HG03439 (cell line): ENCODE measurements around the gene FAN1.
A peak's percentile ranks its signal among the peaks of the same experiment; 100 is the strongest.
"Not testable (repeated sequence)": the region's sequence is repeated elsewhere in the genome, so short reads cannot be mapped to it uniquely, and the experiment has no call there.

Source experiments
- ATAC-seq: cut with Tn5 transposase; IDR thresholded peaks from one replicate; pipeline ENCODE4 v1.9.1; 2021; ENCODE audit warnings: mild to moderate bottlenecking, moderate library complexity; ENCODE audit not compliant: unreplicated experiment

FAN1 gene

GRCh38 chr15:30903497-30904187, at the start of gene FAN1:
Gene FAN1 (plus strand): TSS chr15:30903915. CDS start chr15:30904664, 749 bp downstream.
- ATAC-seq = peak; percentile 89

- no peak for ATAC-seq
These were observed 44.4 kb upstream of the FAN1 start for GRCh38 chr15:30859091-30859874.

DNA sequence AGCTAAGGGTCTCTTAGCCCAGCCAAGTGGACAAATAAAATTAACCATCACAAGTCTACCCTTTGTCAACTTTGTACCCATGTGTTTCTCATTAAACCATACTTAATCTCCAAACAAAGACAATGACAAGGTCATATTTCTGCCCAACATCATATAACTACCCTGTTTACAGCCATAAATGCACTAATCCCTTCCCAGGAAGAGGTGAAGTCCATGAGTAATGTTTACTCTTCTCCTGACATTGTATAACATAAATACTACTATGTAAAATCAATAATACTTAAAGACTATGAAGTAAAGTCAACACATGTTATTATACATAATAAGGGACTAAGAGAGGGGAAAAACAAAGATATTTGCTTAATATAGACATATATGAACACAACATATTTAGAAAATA, 38.5 kb upstream of the FAN1 start:
- ATAC-seq = no peak

DNA sequence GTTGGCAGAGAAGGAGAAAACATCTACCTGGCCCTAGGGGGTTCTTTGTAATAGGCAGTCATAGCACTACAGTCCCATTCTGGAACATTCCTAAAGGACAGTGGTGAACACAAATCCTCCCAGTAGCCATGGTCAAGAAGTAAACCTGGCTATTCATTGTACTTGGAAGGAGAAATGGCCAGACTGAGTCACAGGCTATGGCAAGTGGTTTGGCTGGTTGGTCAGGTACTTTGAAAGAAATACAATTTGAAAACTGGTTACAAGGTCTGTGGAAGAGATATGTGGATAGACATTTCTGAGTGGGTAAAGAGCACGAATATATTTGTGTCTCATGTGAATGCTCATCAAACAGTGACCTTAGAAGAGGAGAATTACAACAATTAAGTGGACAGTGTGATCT, 33.0 kb upstream of the FAN1 start:
- no peak for ATAC-seq

DNA sequence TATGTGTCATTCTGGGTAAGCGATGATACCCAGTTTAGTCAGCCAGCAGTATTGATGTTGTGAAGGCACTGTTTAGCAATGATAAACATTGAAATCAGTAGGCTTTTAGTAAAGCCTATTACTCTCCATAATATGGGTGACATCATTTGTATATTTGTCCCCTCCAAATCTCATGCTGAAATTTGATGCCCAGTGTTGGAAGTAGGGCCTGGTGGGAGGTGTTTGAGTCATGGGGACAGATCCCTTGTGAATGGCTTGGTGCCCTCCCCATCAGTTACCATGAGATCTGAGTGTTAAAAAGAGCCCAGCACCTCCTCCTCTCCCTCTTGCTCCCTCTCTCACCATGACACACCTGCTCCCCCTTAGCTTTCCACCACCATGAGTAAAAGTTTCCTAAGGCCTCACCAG, 31.4 kb upstream of the FAN1 start:
- ATAC-seq = no peak

GRCh38 chr15:30877070-30877469, 26.6 kb upstream of the FAN1 start:
- no peak for ATAC-seq

DNA sequence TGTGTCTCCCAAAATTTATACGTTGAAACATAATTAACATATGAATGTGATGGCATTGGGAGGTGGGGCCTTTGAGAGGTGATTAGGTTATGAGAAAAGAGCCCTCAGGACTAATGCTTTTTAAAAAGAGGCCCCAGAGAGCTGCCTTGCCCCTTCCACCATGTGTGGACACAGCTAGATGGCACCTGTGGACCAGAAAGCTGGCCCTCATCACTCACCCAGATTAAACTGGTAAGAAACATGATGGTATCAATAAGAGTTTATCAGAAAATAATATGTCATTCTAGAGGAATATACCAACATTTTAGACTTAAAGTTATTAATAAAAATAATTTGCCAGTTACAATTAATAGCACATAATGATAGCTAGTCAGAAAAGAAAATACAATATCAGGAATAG, 25.2 kb upstream of the FAN1 start:
- no peak for ATAC-seq

GRCh38 chr15:30882849-30883433, 20.8 kb upstream of the FAN1 start:
- no peak for ATAC-seq

DNA sequence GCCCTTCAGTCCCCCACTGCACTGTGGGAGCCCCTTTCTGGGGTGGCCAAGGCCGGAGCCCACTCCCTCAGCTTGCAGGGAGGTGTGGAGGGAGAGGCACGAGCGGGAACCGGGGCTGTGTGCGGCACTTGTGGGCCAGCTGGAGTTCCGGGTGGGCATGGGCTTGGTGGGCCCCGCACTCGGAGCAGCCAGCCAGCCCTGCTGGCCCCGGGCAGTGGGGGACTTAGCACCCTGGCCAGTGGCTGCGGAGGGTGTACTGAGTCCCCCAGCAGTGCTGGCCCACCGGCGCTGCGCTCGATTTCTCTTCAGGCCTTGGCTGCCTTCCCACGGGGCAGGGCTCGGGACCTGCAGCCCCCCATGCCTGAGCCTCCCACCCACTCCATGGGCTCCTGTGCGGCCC, 20.0 kb upstream of the FAN1 start:
- not testable (repeated sequence) for ATAC-seq

- no peak for ATAC-seq
These were observed 17.9 kb upstream of the FAN1 start for GRCh38 chr15:30885814-30886213.

DNA sequence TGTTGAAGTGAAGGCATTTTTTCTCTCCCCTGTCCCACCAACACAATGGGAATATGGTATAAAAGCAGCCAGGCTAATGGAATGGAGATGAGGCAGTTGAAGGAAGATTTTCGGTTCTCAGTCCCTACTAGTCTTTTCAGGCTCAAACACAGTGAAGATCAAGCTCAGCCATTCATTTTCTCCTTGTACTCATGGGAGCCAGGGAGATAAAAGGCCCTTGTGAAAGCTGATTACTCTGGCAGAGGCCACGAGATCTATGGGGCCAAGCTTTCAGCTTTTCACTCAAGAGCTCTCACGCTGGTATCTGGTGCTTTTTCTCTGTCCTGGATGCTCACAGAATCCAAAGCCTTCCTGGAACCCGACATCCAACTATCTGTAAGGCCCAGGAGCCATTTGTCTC, 14.5 kb upstream of the FAN1 start:
- no peak for ATAC-seq

- ATAC-seq = no peak
These were observed 8.1 kb upstream of the FAN1 start for GRCh38 chr15:30895461-30896210.

DNA sequence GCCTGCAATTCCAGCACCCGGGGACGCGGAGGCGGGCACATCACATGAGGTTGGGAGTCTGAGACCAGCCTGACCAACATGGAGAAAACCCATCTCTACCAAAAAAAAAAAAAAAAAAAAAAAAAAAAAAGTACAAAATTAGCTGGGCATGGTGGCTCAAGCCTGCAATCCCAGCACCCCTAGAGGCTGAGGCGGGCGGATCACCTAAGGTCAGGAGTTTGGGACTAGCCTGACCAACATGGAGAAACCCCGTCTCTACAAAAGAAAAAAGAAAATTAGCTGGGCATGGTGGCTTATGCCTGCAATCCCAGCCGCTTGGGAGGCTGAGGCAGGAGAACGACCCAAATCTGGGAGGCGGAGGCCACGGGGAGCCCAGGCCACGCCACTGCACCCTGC, 7.5 kb upstream of the FAN1 start:
- no peak for ATAC-seq

DNA sequence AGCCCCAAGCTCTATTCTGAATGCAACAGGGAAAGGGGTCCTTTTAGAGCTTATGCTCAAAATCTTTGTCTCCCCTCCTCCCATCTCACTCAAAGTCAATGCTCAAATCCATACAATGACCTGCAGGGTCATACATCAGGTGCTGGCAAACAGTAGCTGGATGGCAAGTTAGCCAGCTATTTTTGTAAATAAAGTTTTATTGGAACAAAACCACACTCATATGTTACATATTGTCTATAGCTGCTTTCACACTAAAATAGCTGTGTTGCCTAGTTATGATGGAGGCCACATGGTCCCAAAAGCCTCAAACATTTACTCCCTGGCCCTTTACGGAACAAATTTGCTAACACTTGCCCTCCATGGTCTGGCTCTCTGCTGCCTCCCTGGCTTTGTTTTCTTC, 1.8 kb upstream of the FAN1 start:
- ATAC-seq = no peak

GRCh38 chr15:30904812-30905211, 1.1 kb downstream of the FAN1 start:
- ATAC-seq = no peak

- ATAC-seq = no peak
These were observed 2.1 kb downstream of the FAN1 start for GRCh38 chr15:30905821-30906220.

GRCh38 chr15:30906366-30906765, 2.7 kb downstream of the FAN1 start:
- no peak for ATAC-seq

GRCh38 chr15:30913761-30914160, 10.0 kb downstream of the FAN1 start:
- no peak for ATAC-seq

GRCh38 chr15:30917013-30917412, 13.3 kb downstream of the FAN1 start:
- ATAC-seq = no peak

DNA sequence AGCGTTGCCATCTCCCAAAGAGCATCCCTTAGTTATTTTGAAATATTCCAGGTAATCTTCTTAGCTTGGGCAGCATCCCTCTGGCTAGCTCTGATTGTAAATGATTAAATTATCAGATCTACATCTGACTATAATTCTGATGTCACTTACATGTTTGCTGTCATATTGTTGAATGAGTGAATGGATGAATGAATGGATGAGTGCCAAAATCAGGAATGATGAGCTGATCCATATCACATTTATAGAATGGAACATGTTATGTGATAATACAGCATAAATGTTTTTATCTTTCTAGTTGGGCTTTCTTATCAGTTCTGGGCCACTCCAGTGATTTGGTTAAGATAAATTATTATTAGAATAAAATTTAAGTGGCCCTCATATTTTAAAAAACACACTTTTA, 14.0 kb downstream of the FAN1 start:
- ATAC-seq = no peak

GRCh38 chr15:30918366-30918765, 14.7 kb downstream of the FAN1 start:
- no peak for ATAC-seq
